A673 (cell line): ENCODE measurements around the gene TMEM183A. TPM values are rescaled to one million over a fixed set of nuclear protein-coding genes. Genes with fewer than 3 reads are reported as not detected.

Experiments used
- BruUV-seq: library from RNA; stranded (reverse); fragments of 400-500 nt; replicated peaks from 2 replicates; lab custom pipeline; 2021; lab: Mats Ljungman, UMichigan
- CTCF ChIA-PET: fragments of 300-600 bp; sonication (Branson Sonifier 250); formaldehyde crosslinking; loops from one replicate; lab custom pipeline; 2022; ENCODE audit warnings: antibody characterized with exemption; lab: Charles Lee
- POLR2A ChIA-PET: fragments of 300-600 bp; sonication (Branson Sonifier 250); formaldehyde crosslinking; loops from one replicate; lab custom pipeline; 2022; ENCODE audit warnings: antibody characterized with exemption; ENCODE audit not compliant: low non-redundant PET; lab: Charles Lee
- DNase-seq: peaks from one replicate; pipeline ENCODE4 v3.0.0-alpha.2; 2015; ENCODE audit warnings: low spot score
- H3K27ac ChIP-seq: fragments of 200-600 bp; sonication (generic); 2 replicates; pipeline ENCODE4 v1.5.1; 2016; ENCODE audit warnings: mixed run types, low read depth, mild to moderate bottlenecking, mixed read lengths, antibody characterized with exemption, low read length; ENCODE audit not compliant: poor library complexity, severe bottlenecking
- H3K27me3 ChIP-seq: fragments of 200-600 bp; sonication (generic); replicated peaks from 2 replicates; pipeline ENCODE4 v1.6.1; 2017; ENCODE audit warnings: mixed run types, low read depth, mild to moderate bottlenecking, mixed read lengths, antibody characterized with exemption, low read length; ENCODE audit not compliant: insufficient read depth, poor library complexity
- H3K36me3 ChIP-seq: fragments of 200-600 bp; sonication (generic); 2 replicates; pipeline ENCODE4 v1.6.1; 2016; ENCODE audit warnings: mixed run types, mild to moderate bottlenecking, mixed read lengths, antibody characterized with exemption, low read length; ENCODE audit not compliant: insufficient read depth, poor library complexity, severe bottlenecking
- H3K4me1 ChIP-seq: fragments of 200-600 bp; sonication (generic); 2 replicates; pipeline ENCODE4 v1.6.1; 2017; ENCODE audit warnings: mixed run types, mild to moderate bottlenecking, mixed read lengths, antibody characterized with exemption, low read length; ENCODE audit not compliant: insufficient read depth, poor library complexity, severe bottlenecking
- H3K4me3 ChIP-seq: fragments of 200-600 bp; sonication (generic); 2 replicates; pipeline ENCODE4 v1.5.1; 2016; ENCODE audit warnings: low read depth, mixed run types, mild to moderate bottlenecking, mixed read lengths, low read length; ENCODE audit not compliant: poor library complexity, severe bottlenecking
- H3K9me3 ChIP-seq: fragments of 200-600 bp; sonication (generic); 2 replicates; pipeline ENCODE4 v1.6.1; 2016; ENCODE audit warnings: mixed run types, low read depth, mild to moderate bottlenecking, mixed read lengths, antibody characterized with exemption, low read length; ENCODE audit not compliant: poor library complexity, severe bottlenecking
- CTCF ChIP-seq: fragments of 300-800, 200-600 bp; sonication (generic); conservative IDR thresholded peaks from 2 replicates; pipeline ENCODE4 v1.5.1; 2017; ENCODE audit warnings: low read depth, mild to moderate bottlenecking, antibody characterized with exemption, low read length, moderate library complexity, mixed read lengths
- EZH2 ChIP-seq: fragments of 200-600 bp; sonication (generic); IDR thresholded peaks from 2 replicates; pipeline ENCODE4 v1.6.1; 2017; ENCODE audit warnings: borderline replicate concordance, low read depth, mild to moderate bottlenecking, mixed read lengths, antibody characterized with exemption, low read length; ENCODE audit not compliant: poor library complexity, severe bottlenecking
- intact Hi-C: fragments of 100-400 bp; cut with micrococcal nuclease; formaldehyde crosslinking; loops from one replicate; pipeline ENCODE4 v1.10.0; 2022; ENCODE audit not compliant: unreplicated experiment
- total RNA-seq: library from RNA; stranded (reverse); gene quantifications from 2 replicates; pipeline ENCODE4 v1.2.3, GENCODE V29; 2021

The TMEM183A gene
- total RNA-seq, 1 experiment from 2014 or later, result 65.1 TPM

- H3K4me3 ChIP-seq, result no peak overlapping the region
- H3K27me3 ChIP-seq, result no peaks in the 10 kb centered on the region
- intact Hi-C loops, result no loop called here
- TF ChIP-seq CTCF, result no peak
- no peak for TF ChIP-seq EZH2
- BruUV-seq, result no TSS peak
- DNase-seq, result no peak
- no peaks in the 10 kb centered on the region for H3K9me3 ChIP-seq
- ChIA-PET CTCF (no interaction called here), POLR2A (no interaction called here)
- H3K4me1 ChIP-seq, result no peaks in the 10 kb centered on the region
- H3K36me3 ChIP-seq, result no peaks in the 10 kb centered on the region
- no peak overlapping the region for H3K27ac ChIP-seq
These were observed 52.9 kb downstream of the TMEM183A start for GRCh38 chr1:203060115-203060514.

- Histone ChIP-seq H3K4me1 (no peaks in the 10 kb centered on the region), H3K4me3 (no peak overlapping the region), H3K36me3 (no peaks in the 10 kb centered on the region), H3K27me3 (no peaks in the 10 kb centered on the region), H3K9me3 (no peaks in the 10 kb centered on the region), H3K27ac (no peak overlapping the region)
- CTCF ChIA-PET, result no interaction called here
- POLR2A ChIA-PET, result no interaction called here
- no TSS peak for BruUV-seq
- no peak for DNase-seq
- no peak for TF ChIP-seq EZH2
- TF ChIP-seq CTCF, result no peak
- intact Hi-C loops, result no loop called here
These were observed 56.1 kb downstream of the TMEM183A start for GRCh38 chr1:203063287-203063686.

DNA sequence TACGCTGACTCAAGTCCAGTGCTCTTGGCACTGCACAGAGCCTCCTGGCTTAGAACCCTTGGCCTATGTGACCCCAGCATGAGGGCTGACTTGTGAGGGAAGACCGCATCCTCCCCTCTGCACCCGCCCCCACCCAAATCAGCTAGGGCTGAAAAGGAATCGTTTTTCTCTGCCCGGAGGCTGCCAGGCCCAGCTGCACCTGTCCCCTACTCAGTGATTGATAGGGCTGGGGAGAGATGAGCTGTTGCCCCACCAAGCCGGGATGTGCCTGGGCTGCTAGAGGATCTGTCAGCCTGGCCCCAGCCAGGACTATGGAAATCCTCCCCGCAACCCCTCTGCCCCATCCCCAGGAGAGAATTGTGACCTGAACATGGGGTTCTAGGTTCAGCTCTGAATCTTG is 58.0 kb downstream of the TMEM183A start:
- no peaks in the 10 kb centered on the region for H3K36me3 ChIP-seq
- TF ChIP-seq CTCF, result no peak
- TF ChIP-seq EZH2, result no peak
- no peak for DNase-seq
- ChIA-PET CTCF (interaction anchor here (0.6 to 1.2 kb wide), 2 partner anchors 13 to 208 kb away, joined by 3 to 4 read pairs; no protein-coding TSS in a partner anchor), POLR2A (no interaction called here)
- H3K4me1 ChIP-seq, result no peaks in the 10 kb centered on the region
- intact Hi-C loops, result no loop called here
- no peaks in the 10 kb centered on the region for H3K27me3 ChIP-seq
- H3K4me3 ChIP-seq, result no peak overlapping the region
- no peak overlapping the region for H3K27ac ChIP-seq
- BruUV-seq, result no TSS peak
- no peaks in the 10 kb centered on the region for H3K9me3 ChIP-seq
